ENCODE data around the gene TNNI3K.

The TNNI3K gene

GRCh38 chr1:74587888-74588287, 352.7 kb downstream of the TNNI3K start:
- DNase-seq, result no peak

GRCh38 chr1:74590288-74590687, 355.1 kb downstream of the TNNI3K start:
- DNase-seq, result no peak

- no peak for DNase-seq
These were observed 356.8 kb downstream of the TNNI3K start for GRCh38 chr1:74591949-74592348.

GRCh38 chr1:74592580-74593355, 357.6 kb downstream of the TNNI3K start:
- no peak for DNase-seq

Measured in activated CD4-positive, alpha-beta T cell treated with anti-CD3 and anti-CD28 coated beads, Interleukin-2, amount 50 U/mL, for 48 hours (primary cell).